Keratinocyte (primary cell): ENCODE results near the gene PLSCR1. TPM values are rescaled to one million over a fixed set of nuclear protein-coding genes. Genes with fewer than 3 reads are reported as not detected.

Source experiments
- DNase-seq: peaks from one replicate; pipeline ENCODE4 v3.0.0-alpha.2; 2011; ENCODE audit warnings: low read depth, missing footprints, low spot score
- FAIRE-seq: peaks from 2 replicates; lab custom pipeline; 2011; peaks lifted over from hg19 to GRCh38; lab: Jason Lieb, UNC
- H2AFZ ChIP-seq: 2 replicates; pipeline ENCODE4 v1.6.0; 2012; ENCODE audit warnings: low read length, control low read depth, inconsistent platforms; ENCODE audit not compliant: control insufficient read depth
- H3K27ac ChIP-seq: 2 replicates; pipeline ENCODE4 v1.5.1; 2011; ENCODE audit warnings: low read length; ENCODE audit not compliant: control insufficient read depth, insufficient read depth
- H3K27me3 ChIP-seq: 3 replicates; pipeline ENCODE4 v1.6.0; 2011; ENCODE audit warnings: low read length; ENCODE audit not compliant: control insufficient read depth, insufficient read depth; ENCODE audit errors: extremely low read depth
- H3K36me3 ChIP-seq, 2 experiments: 2 replicates in 1 of 2; 3 replicates in 1 of 2; pipeline ENCODE4 v1.5.1; 2011; ENCODE audit warnings: low read length in 2 of 2, mild to moderate bottlenecking in 1 of 2; ENCODE audit not compliant: control insufficient read depth in 2 of 2, insufficient read depth in 2 of 2; ENCODE audit errors: extremely low read depth in 1 of 2
- H3K4me1 ChIP-seq: 3 replicates; pipeline ENCODE4 v1.5.1; 2011; ENCODE audit warnings: low read length; ENCODE audit not compliant: control insufficient read depth, insufficient read depth; ENCODE audit errors: extremely low read depth
- H3K4me2 ChIP-seq: 3 replicates; pipeline ENCODE4 v1.6.0; 2011; ENCODE audit warnings: low read depth, low read length; ENCODE audit not compliant: control insufficient read depth, insufficient read depth; ENCODE audit errors: extremely low read depth
- H3K4me3 ChIP-seq, 3 experiments: fragments of 200-600 bp in 1 of 3; sonication (generic) in 1 of 3; 2 replicates in 2 of 3; 3 replicates in 1 of 3; pipeline ENCODE4 v1.5.1; 2011 to 2016; ENCODE audit warnings: low read length in 3 of 3, mild to moderate bottlenecking in 3 of 3, control low read depth in 2 of 3, inconsistent platforms in 1 of 3, low read depth in 1 of 3, mixed read lengths in 1 of 3, mixed run types in 1 of 3, moderate library complexity in 1 of 3; ENCODE audit not compliant: control insufficient read depth in 2 of 3, insufficient read depth in 2 of 3; ENCODE audit errors: extremely low read depth in 1 of 3
- H3K79me2 ChIP-seq: 2 replicates; pipeline ENCODE4 v1.6.0; 2012; ENCODE audit warnings: low read length; ENCODE audit not compliant: control insufficient read depth, insufficient read depth
- H3K9ac ChIP-seq: 3 replicates; pipeline ENCODE4 v1.6.0; 2011; ENCODE audit warnings: low read length; ENCODE audit not compliant: control insufficient read depth, insufficient read depth; ENCODE audit errors: extremely low read depth
- H3K9me1 ChIP-seq: 3 replicates; pipeline ENCODE4 v1.6.0; 2011; ENCODE audit warnings: low read length; ENCODE audit not compliant: control insufficient read depth, insufficient read depth; ENCODE audit errors: extremely low read depth
- H3K9me3 ChIP-seq: 2 replicates; pipeline ENCODE4 v1.5.1; 2012; ENCODE audit warnings: low read depth, low read length; ENCODE audit not compliant: control insufficient read depth
- H4K20me1 ChIP-seq: 3 replicates; pipeline ENCODE4 v1.6.0; 2011; ENCODE audit warnings: low read length; ENCODE audit not compliant: control insufficient read depth, insufficient read depth; ENCODE audit errors: extremely low read depth
- CTCF ChIP-seq, 3 experiments: IDR thresholded peaks in 1 of 3; conservative IDR thresholded peaks in 1 of 3; optimal IDR thresholded peaks in 1 of 3; 2 replicates in 2 of 3; 3 replicates in 1 of 3; pipeline versions ENCODE3 to v1.5.1; 2011; ENCODE audit warnings: low read length in 3 of 3, mild to moderate bottlenecking in 3 of 3, moderate library complexity in 2 of 3, control low read depth in 1 of 3, inconsistent platforms in 1 of 3; ENCODE audit not compliant: insufficient read depth in 2 of 3; ENCODE audit errors: extremely low read depth in 1 of 3
- EZH2 ChIP-seq: IDR thresholded peaks from one replicate; pipeline ENCODE4 v1.6.1; 2012; ENCODE audit warnings: inconsistent platforms, mild to moderate bottlenecking, low read length, moderate library complexity
- dilution Hi-C: fragments of 300-500 bp; cut with MboI; formaldehyde crosslinking; loops from one replicate; pipeline ENCODE4 v1.7.0; 2020; ENCODE audit warnings: low sequenced_read_pairs; ENCODE audit not compliant: extremely low pct_ligation_motif_present
- polyA plus RNA-seq, 5 experiments: library from polyadenylated mRNA; depleted of rRNA in 3 of 5; stranded (reverse) in 3 of 5; stranded (forward) in 1 of 5; unstranded in 1 of 5; fragments of >200 nt; gene quantifications; 1 replicate in 1 of 5; 2 replicates in 3 of 5; 3 replicates in 1 of 5; pipeline versions ENCODE4 v1.2.1 to v1.2.3, GENCODE V29; 2011 to 2012; ENCODE audit warnings: missing spikeins in 2 of 5, low read depth in 1 of 5, low replicate concordance in 1 of 5

The PLSCR1 gene
- polyA plus RNA-seq, 1 donor (not counting 4 experiments of a cell fraction or from before 2014, with no cell fraction given) = 77.6 TPM

DNA sequence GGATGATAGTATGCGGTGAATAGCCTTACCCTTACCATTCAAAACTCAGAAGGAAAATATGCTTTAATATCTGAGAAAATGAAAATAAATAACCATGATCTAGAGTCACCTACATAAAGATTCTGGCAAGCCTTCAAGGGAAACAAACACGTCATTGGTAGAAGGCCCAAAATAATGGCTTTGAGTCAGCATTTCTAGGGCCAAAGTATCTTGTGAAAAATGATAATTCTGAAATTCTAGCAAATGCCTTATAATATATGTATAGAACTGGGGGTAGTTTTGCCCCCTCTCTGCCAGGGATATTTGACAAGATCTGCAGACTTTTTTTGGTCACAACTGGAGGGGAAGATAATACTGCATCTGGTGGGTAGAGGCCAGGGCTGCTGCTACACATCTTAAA is 15.4 kb downstream of the PLSCR1 start:
- Histone ChIP-seq H3K9me1 (no peaks in the 10 kb centered on the region), H3K4me2 (no peak overlapping the region), H2AFZ (no peak overlapping the region), H3K36me3 (peaks cover 9% of the 10 kb centered on the region in 2 experiments), H3K4me3 (no peak overlapping the region), H3K79me2 (peaks cover 4% of the 10 kb centered on the region), H4K20me1 (no peaks in the 10 kb centered on the region), H3K4me1 (no peaks in the 10 kb centered on the region), H3K9ac (no peak overlapping the region), H3K27me3 (no peaks in the 10 kb centered on the region), H3K27ac (no peak overlapping the region), H3K9me3 (no peaks in the 10 kb centered on the region)
- DNase-seq (no peak), FAIRE-seq (no peak)
- dilution Hi-C loops = no loop called here
- TF ChIP-seq CTCF (optimal IDR thresholded peaks at IDR 0.05 in 1 of 3, IDR thresholded peaks at IDR 0.05 in 1 of 3, conservative IDR thresholded peaks at IDR 0.05 in 1 of 3; ENCODE audit: extremely low read depth in 1 of 3, insufficient read depth in 2 of 3, low read length in 3 of 3) = no peak
- TF ChIP-seq EZH2 = no peak

GRCh38 chr3:146524961-146525360 is 19.4 kb downstream of the PLSCR1 start:
- no peaks in the 10 kb centered on the region for H3K9me1 ChIP-seq
- H3K27me3 ChIP-seq = no peaks in the 10 kb centered on the region
- no peak overlapping the region for H3K27ac ChIP-seq
- H3K4me1 ChIP-seq = no peaks in the 10 kb centered on the region
- peaks cover 0 to 8% of the 10 kb centered on the region in 2 experiments for H3K36me3 ChIP-seq
- H3K9me3 ChIP-seq = no peaks in the 10 kb centered on the region
- no peak for FAIRE-seq
- H3K4me3 ChIP-seq = no peak overlapping the region
- no peak overlapping the region for H2AFZ ChIP-seq
- no peak overlapping the region for H3K4me2 ChIP-seq
- no peaks in the 10 kb centered on the region for H3K79me2 ChIP-seq
- dilution Hi-C loops = no loop called here
- H4K20me1 ChIP-seq = no peaks in the 10 kb centered on the region
- no peak overlapping the region for H3K9ac ChIP-seq
- TF ChIP-seq EZH2 = no peak
- no peak for TF ChIP-seq CTCF (optimal IDR thresholded peaks at IDR 0.05 in 1 of 3, IDR thresholded peaks at IDR 0.05 in 1 of 3, conservative IDR thresholded peaks at IDR 0.05 in 1 of 3; ENCODE audit: extremely low read depth in 1 of 3, insufficient read depth in 2 of 3, low read length in 3 of 3)
- DNase-seq = no peak
